Neural cell (in vitro differentiated cells): ENCODE data around the gene FCHSD2. TPM values are rescaled to one million over a fixed set of nuclear protein-coding genes. Genes with fewer than 3 reads are reported as not detected.

Experiments
- H2AFZ ChIP-seq: fragments of 200-600, 300-800 bp; sonication (generic), shearing (Covaris generic); 2 replicates; pipeline ENCODE4 v1.6.0; 2014; ENCODE audit warnings: low read depth, mild to moderate bottlenecking, antibody characterized with exemption, low read length, moderate library complexity
- H3F3A ChIP-seq: fragments of 200-600 bp; shearing (Covaris generic); 2 replicates; pipeline ENCODE4 v1.6.1; 2016; ENCODE audit warnings: mild to moderate bottlenecking, moderate library complexity, mixed read lengths, antibody characterized with exemption, low read length; ENCODE audit not compliant: insufficient read depth, poor library complexity, severe bottlenecking
- H3K27ac ChIP-seq: fragments of 200-600, 300-800 bp; sonication (generic), shearing (Covaris generic); 2 replicates; pipeline ENCODE4 v1.5.1; 2014; ENCODE audit warnings: mild to moderate bottlenecking, low read length, moderate library complexity
- H3K27me3 ChIP-seq: fragments of 300-800, 200-600 bp; sonication (generic), shearing (Covaris generic); 2 replicates; pipeline ENCODE4 v1.6.0; 2014; ENCODE audit warnings: mild to moderate bottlenecking, low read depth, low read length, moderate library complexity; ENCODE audit not compliant: insufficient read depth
- H3K36me3 ChIP-seq: fragments of 300-800, 200-600 bp; sonication (generic), shearing (Covaris generic); 2 replicates; pipeline ENCODE4 v1.5.1; 2014; ENCODE audit warnings: mild to moderate bottlenecking, antibody characterized with exemption, low read length, moderate library complexity; ENCODE audit not compliant: insufficient read depth
- H3K4me2 ChIP-seq: fragments of 300-800, 200-600 bp; sonication (generic), shearing (Covaris generic); 2 replicates; pipeline ENCODE4 v1.6.0; 2014; ENCODE audit warnings: mild to moderate bottlenecking, low read length
- H3K4me3 ChIP-seq: fragments of 300-800, 200-600 bp; sonication (generic), shearing (Covaris generic); 2 replicates; pipeline ENCODE4 v1.5.1; 2014; ENCODE audit warnings: mild to moderate bottlenecking, low read length, moderate library complexity
- H3K79me2 ChIP-seq: fragments of 200-600 bp; shearing (Covaris generic); replicated peaks from 2 replicates; pipeline ENCODE4 v1.6.0; 2014; ENCODE audit warnings: mild to moderate bottlenecking, low read length, moderate library complexity; ENCODE audit not compliant: insufficient read depth
- H3K9ac ChIP-seq: fragments of 300-800, 200-600 bp; sonication (generic), shearing (Covaris generic); 2 replicates; pipeline ENCODE4 v1.6.1; 2016; ENCODE audit warnings: mild to moderate bottlenecking, low read length, mixed read lengths
- H3K9me2 ChIP-seq: fragments of 200-600 bp; shearing (Covaris generic); 2 replicates; pipeline ENCODE4 v1.6.1; 2016; ENCODE audit warnings: mild to moderate bottlenecking, low read length, mixed read lengths; ENCODE audit not compliant: insufficient read depth
- H3K9me3 ChIP-seq: fragments of 200-600, 300-800 bp; sonication (generic), shearing (Covaris generic); 2 replicates; pipeline ENCODE4 v1.6.1; 2016; ENCODE audit warnings: mild to moderate bottlenecking, mixed run types, low read length, moderate library complexity, mixed read lengths
- H4K20me1 ChIP-seq: fragments of 200-600 bp; shearing (Covaris generic); 2 replicates; pipeline ENCODE4 v1.6.1; 2016; ENCODE audit warnings: mild to moderate bottlenecking, mixed run types; ENCODE audit not compliant: insufficient read depth
- EP300 ChIP-seq: fragments of 450-650 bp; conservative IDR thresholded peaks from 2 replicates; pipeline ENCODE4 v1.6.1; 2014; ENCODE audit warnings: antibody characterized with exemption, mild to moderate bottlenecking, moderate library complexity; ENCODE audit not compliant: poor library complexity, severe bottlenecking
- EZH2 ChIP-seq: fragments of 200-600, 300-800 bp; shearing (Covaris generic), sonication (generic); IDR thresholded peaks from 2 replicates; pipeline ENCODE4 v1.6.1; 2014; ENCODE audit warnings: antibody characterized with exemption, low read length, borderline replicate concordance, mild to moderate bottlenecking; ENCODE audit not compliant: insufficient read depth, poor library complexity, severe bottlenecking
- MXI1 ChIP-seq: fragments of 450-650 bp; conservative IDR thresholded peaks from 2 replicates; pipeline ENCODE4 v1.6.1; 2014; ENCODE audit warnings: antibody characterized with exemption, mild to moderate bottlenecking; ENCODE audit not compliant: poor library complexity, severe bottlenecking
- POLR2AphosphoS5 ChIP-seq: IDR thresholded peaks from 2 replicates; pipeline ENCODE4 v1.6.1; 2012
- RAD21 ChIP-seq: fragments of 450-650 bp; conservative IDR thresholded peaks from 2 replicates; pipeline ENCODE4 v1.6.1; 2014; ENCODE audit warnings: antibody characterized with exemption, mild to moderate bottlenecking, moderate library complexity
- SMC3 ChIP-seq: fragments of 450-650 bp; conservative IDR thresholded peaks from 2 replicates; pipeline ENCODE4 v1.6.1; 2014; ENCODE audit warnings: antibody characterized with exemption, mild to moderate bottlenecking, moderate library complexity; ENCODE audit not compliant: poor library complexity
- TAF1 ChIP-seq: IDR thresholded peaks from 2 replicates; pipeline ENCODE4 v1.6.1; 2012; ENCODE audit warnings: low read depth
- polyA plus RNA-seq: library from polyadenylated mRNA; depleted of rRNA; stranded (reverse); fragments of >200 nt; gene quantifications from 2 replicates; pipeline ENCODE4 v1.2.3, GENCODE V29; 2014
- TF ChIP-seq, protein P1 (sequence below): fragments of 450-650 bp; IDR thresholded peaks from 2 replicates; pipeline ENCODE4 v1.5.1; 2014; ENCODE audit warnings: antibody characterized with exemption, mild to moderate bottlenecking, moderate library complexity; ENCODE audit not compliant: poor library complexity, severe bottlenecking
- TF ChIP-seq, protein P2 (sequence below): IDR thresholded peaks from 2 replicates; pipeline ENCODE4 v1.6.1; 2012; ENCODE audit warnings: borderline replicate concordance

Gene FCHSD2
- polyA plus RNA-seq, 1 donor from 2014 or later = 40.8 TPM

DNA sequence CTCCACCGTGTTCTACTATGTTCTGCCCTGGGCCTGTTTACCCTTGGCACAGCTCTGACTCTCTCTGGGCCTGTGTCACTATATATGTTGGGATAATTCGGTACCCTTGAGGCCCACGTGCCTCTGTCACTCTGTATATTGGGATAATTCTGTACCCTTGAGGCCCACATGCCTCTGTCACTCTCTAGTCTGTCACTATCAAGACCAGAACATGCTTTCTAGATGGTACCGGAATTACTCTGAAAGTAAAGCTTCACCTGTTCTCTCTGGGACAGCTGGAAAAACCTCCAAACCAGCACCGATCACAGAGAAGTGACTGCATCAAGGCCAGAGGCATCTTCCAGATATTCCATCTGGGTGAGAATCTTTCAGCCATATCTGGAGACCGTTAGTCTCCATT is 9.3 kb upstream of the FCHSD2 start:
- no peak overlapping the region for H3K4me3 ChIP-seq
- no peak overlapping the region for H3K4me2 ChIP-seq
- no peak overlapping the region for H3K9ac ChIP-seq
- H3K79me2 ChIP-seq = no peaks in the 10 kb centered on the region
- H3K36me3 ChIP-seq = no peaks in the 10 kb centered on the region
- H3F3A ChIP-seq = no peaks in the 10 kb centered on the region
- TF ChIP-seq EP300 (no peak), EZH2 (no peak), POLR2AphosphoS5 (no peak), SMC3 (no peak), TAF1 (no peak), RAD21 (no peak), MXI1 (no peak)
- TF ChIP-seq, protein P1, sequence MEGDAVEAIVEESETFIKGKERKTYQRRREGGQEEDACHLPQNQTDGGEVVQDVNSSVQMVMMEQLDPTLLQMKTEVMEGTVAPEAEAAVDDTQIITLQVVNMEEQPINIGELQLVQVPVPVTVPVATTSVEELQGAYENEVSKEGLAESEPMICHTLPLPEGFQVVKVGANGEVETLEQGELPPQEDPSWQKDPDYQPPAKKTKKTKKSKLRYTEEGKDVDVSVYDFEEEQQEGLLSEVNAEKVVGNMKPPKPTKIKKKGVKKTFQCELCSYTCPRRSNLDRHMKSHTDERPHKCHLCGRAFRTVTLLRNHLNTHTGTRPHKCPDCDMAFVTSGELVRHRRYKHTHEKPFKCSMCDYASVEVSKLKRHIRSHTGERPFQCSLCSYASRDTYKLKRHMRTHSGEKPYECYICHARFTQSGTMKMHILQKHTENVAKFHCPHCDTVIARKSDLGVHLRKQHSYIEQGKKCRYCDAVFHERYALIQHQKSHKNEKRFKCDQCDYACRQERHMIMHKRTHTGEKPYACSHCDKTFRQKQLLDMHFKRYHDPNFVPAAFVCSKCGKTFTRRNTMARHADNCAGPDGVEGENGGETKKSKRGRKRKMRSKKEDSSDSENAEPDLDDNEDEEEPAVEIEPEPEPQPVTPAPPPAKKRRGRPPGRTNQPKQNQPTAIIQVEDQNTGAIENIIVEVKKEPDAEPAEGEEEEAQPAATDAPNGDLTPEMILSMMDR = no peak
- TF ChIP-seq, protein P2, sequence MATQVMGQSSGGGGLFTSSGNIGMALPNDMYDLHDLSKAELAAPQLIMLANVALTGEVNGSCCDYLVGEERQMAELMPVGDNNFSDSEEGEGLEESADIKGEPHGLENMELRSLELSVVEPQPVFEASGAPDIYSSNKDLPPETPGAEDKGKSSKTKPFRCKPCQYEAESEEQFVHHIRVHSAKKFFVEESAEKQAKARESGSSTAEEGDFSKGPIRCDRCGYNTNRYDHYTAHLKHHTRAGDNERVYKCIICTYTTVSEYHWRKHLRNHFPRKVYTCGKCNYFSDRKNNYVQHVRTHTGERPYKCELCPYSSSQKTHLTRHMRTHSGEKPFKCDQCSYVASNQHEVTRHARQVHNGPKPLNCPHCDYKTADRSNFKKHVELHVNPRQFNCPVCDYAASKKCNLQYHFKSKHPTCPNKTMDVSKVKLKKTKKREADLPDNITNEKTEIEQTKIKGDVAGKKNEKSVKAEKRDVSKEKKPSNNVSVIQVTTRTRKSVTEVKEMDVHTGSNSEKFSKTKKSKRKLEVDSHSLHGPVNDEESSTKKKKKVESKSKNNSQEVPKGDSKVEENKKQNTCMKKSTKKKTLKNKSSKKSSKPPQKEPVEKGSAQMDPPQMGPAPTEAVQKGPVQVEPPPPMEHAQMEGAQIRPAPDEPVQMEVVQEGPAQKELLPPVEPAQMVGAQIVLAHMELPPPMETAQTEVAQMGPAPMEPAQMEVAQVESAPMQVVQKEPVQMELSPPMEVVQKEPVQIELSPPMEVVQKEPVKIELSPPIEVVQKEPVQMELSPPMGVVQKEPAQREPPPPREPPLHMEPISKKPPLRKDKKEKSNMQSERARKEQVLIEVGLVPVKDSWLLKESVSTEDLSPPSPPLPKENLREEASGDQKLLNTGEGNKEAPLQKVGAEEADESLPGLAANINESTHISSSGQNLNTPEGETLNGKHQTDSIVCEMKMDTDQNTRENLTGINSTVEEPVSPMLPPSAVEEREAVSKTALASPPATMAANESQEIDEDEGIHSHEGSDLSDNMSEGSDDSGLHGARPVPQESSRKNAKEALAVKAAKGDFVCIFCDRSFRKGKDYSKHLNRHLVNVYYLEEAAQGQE = no peak
- H3K27me3 ChIP-seq = no peaks in the 10 kb centered on the region
- H3K9me3 ChIP-seq = no peaks in the 10 kb centered on the region
- no peaks in the 10 kb centered on the region for H3K9me2 ChIP-seq
- H2AFZ ChIP-seq = no peak overlapping the region
- H3K27ac ChIP-seq = no peak overlapping the region
- no peaks in the 10 kb centered on the region for H4K20me1 ChIP-seq

DNA sequence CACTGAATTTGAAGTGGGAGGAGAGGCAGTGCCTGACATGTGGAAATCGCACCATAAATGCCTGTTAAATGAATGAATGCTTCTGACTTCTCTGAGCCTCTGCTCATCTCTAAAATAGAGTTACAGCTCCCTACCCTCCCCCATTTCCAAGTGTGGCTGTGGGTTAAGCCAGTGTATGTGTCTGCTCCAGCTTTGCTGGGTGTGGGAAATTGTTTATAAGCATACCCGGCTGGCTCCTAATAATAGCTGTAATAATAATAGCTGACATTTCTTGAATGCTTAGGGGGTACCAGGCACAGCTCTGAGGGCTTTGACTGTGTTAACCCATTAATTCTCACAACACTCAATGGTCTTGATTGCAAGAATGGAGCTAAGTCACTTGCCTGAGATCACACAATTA is 7.0 kb upstream of the FCHSD2 start:
- TF ChIP-seq TAF1 = no peak
- no peak for TF ChIP-seq EZH2
- TF ChIP-seq, protein P1 = no peak
- no peak for TF ChIP-seq POLR2AphosphoS5
- peak overlapping the region; percentile 33 for H3K4me3 ChIP-seq
- no peaks in the 10 kb centered on the region for H3K79me2 ChIP-seq
- H2AFZ ChIP-seq = no peak overlapping the region
- no peaks in the 10 kb centered on the region for H3K27me3 ChIP-seq
- no peaks in the 10 kb centered on the region for H4K20me1 ChIP-seq
- H3K9me3 ChIP-seq = no peaks in the 10 kb centered on the region
- no peak overlapping the region for H3K27ac ChIP-seq
- H3K4me2 ChIP-seq = no peak overlapping the region
- no peak overlapping the region for H3K9ac ChIP-seq
- H3K36me3 ChIP-seq = no peaks in the 10 kb centered on the region
- H3K9me2 ChIP-seq = no peaks in the 10 kb centered on the region
- no peaks in the 10 kb centered on the region for H3F3A ChIP-seq
